ENCODE data around the gene ALKBH8.
A peak's percentile ranks its signal among the peaks of the same experiment; 100 is the strongest.
"Not testable (repeated sequence)": the region's sequence is repeated elsewhere in the genome, so short reads cannot be mapped to it uniquely, and the experiment has no call there.

ALKBH8 gene

GRCh38 chr11:107565219-107565937 lies at the start of gene ALKBH8:
Gene ALKBH8, minus strand, starts transcription at chr11:107565735. Its CDS starts 4,842 bp downstream, at chr11:107560893.
- peak; percentile 66 to 72 for DNase-seq

GRCh38 chr11:107612445-107612844 lies 46.9 kb upstream of the ALKBH8 start:
- no peak for DNase-seq

- no peak for DNase-seq
Observed at GRCh38 chr11:107609400-107610218, 44.1 kb upstream of the ALKBH8 start.

GRCh38 chr11:107608809-107609208 lies 43.3 kb upstream of the ALKBH8 start:
- no peak for DNase-seq

- peak; percentile 62 to 90 for DNase-seq
Observed at GRCh38 chr11:107606141-107606540, 40.6 kb upstream of the ALKBH8 start.

GRCh38 chr11:107605061-107606006 lies 39.8 kb upstream of the ALKBH8 start:
- DNase-seq: no peak

- DNase-seq: peak; percentile 2 to 40
Observed at GRCh38 chr11:107598225-107599139, 32.9 kb upstream of the ALKBH8 start.

- DNase-seq: no peak
Observed at GRCh38 chr11:107594736-107595135, 29.2 kb upstream of the ALKBH8 start.

- DNase-seq: no peak
Observed at GRCh38 chr11:107593951-107594350, 28.4 kb upstream of the ALKBH8 start.

- no peak for DNase-seq
Observed at GRCh38 chr11:107592813-107593212, 27.3 kb upstream of the ALKBH8 start.

GRCh38 chr11:107592231-107592590 lies 26.7 kb upstream of the ALKBH8 start:
- no peak for DNase-seq

GRCh38 chr11:107591378-107592230 lies 26.1 kb upstream of the ALKBH8 start:
- peak; percentile 53 to 67 for DNase-seq

- peak; percentile 61 to 67 for DNase-seq
Observed at GRCh38 chr11:107590460-107591377, 25.2 kb upstream of the ALKBH8 start, which contains the start of gene ELMOD1. Gene ELMOD1, plus strand, starts transcription at chr11:107591147. Its CDS starts 27,043 bp downstream, at chr11:107618190.

GRCh38 chr11:107587306-107587979 lies 21.9 kb upstream of the ALKBH8 start:
- DNase-seq: no peak

- DNase-seq: no peak
Observed at GRCh38 chr11:107583629-107584195, 18.2 kb upstream of the ALKBH8 start.

- DNase-seq: no peak
Observed at GRCh38 chr11:107581147-107581546, 15.6 kb upstream of the ALKBH8 start.

GRCh38 chr11:107579169-107579568 lies 13.6 kb upstream of the ALKBH8 start:
- not testable (repeated sequence) for DNase-seq

GRCh38 chr11:107577346-107577711 lies 11.8 kb upstream of the ALKBH8 start:
- DNase-seq: no peak

All from NCI-H524 (cell line).